Activated naive CD8-positive, alpha-beta T cell treated with anti-CD3 and anti-CD28 coated beads, Interleukin-2, amount 10 ng/mL, durations not matched to agents 7 days and 5 days (primary cell): ENCODE measurements around the gene SIN3B. TPM values are rescaled to one million over a fixed set of nuclear protein-coding genes. Genes with fewer than 3 reads are reported as not detected.
A peak's percentile ranks its signal among the peaks of the same experiment; 100 is the strongest.

Source experiments
- ATAC-seq: fragments of 150-1000 bp; cut with Tn5 transposase; one replicate; pipeline ENCODE4 v1.10.0; 2021; ENCODE audit warnings: low read depth, moderate library complexity
- POLR2A ChIA-PET: fragments of 350-600 bp; sonication (Branson Sonifier 250); formaldehyde crosslinking; loops from one replicate; lab custom pipeline; 2021; ENCODE audit warnings: antibody characterized with exemption; lab: Charles Lee
- DNase-seq: peaks from one replicate; pipeline ENCODE4 v3.0.0; 2021
- H3K27ac Mint-ChIP-seq: one replicate; pipeline ENCODE4 v1.8.0; 2022; ENCODE audit warnings: mild to moderate bottlenecking, mixed read lengths
- H3K27me3 Mint-ChIP-seq: one replicate; pipeline ENCODE4 v1.8.0; 2022; ENCODE audit warnings: mild to moderate bottlenecking, moderate library complexity, mixed read lengths
- H3K36me3 Mint-ChIP-seq: one replicate; pipeline ENCODE4 v1.8.0; 2021; ENCODE audit warnings: mild to moderate bottlenecking, mixed read lengths
- H3K4me1 Mint-ChIP-seq: one replicate; pipeline ENCODE4 v1.8.0; 2021; ENCODE audit warnings: mixed read lengths
- H3K4me3 Mint-ChIP-seq: one replicate; pipeline ENCODE4 v1.8.0; 2022; ENCODE audit warnings: mild to moderate bottlenecking, moderate library complexity, mixed read lengths
- H3K9me3 Mint-ChIP-seq: one replicate; pipeline ENCODE4 v1.8.0; 2021; ENCODE audit warnings: mixed read lengths
- total RNA-seq, 2 experiments: library from RNA; stranded (reverse); gene quantifications; one replicate each; pipeline ENCODE4 v1.2.3, GENCODE V29; 2021

SIN3B gene
- total RNA-seq, 2 experiments from 2014 or later, result 49.3 to 50.3 TPM

- Mint-ChIP-seq H3K36me3 (peaks cover 55% of the 10 kb centered on the region), H3K4me3 (no peak overlapping the region), H3K27me3 (no peaks in the 10 kb centered on the region), H3K9me3 (peaks cover 26% of the 10 kb centered on the region), H3K27ac (no peak overlapping the region), H3K4me1 (peaks cover 15% of the 10 kb centered on the region)
- DNase-seq, result no peak
- ATAC-seq, result no peak
- POLR2A ChIA-PET, result no interaction called here
Measured at GRCh38 chr19:16878181-16878965, 49.2 kb downstream of the SIN3B start.

GRCh38 chr19:16880884-16881554 is 51.8 kb downstream of the SIN3B start:
- H3K4me3 Mint-ChIP-seq, result no peak overlapping the region
- no peak overlapping the region for H3K27ac Mint-ChIP-seq
- no peak for ATAC-seq
- DNase-seq, result no peak
- peaks cover 12% of the 10 kb centered on the region for H3K4me1 Mint-ChIP-seq
- peaks cover 14% of the 10 kb centered on the region for H3K9me3 Mint-ChIP-seq
- POLR2A ChIA-PET, result no interaction called here
- H3K36me3 Mint-ChIP-seq, result peaks cover 36% of the 10 kb centered on the region
- no peaks in the 10 kb centered on the region for H3K27me3 Mint-ChIP-seq

GRCh38 chr19:16882146-16882545 is 52.9 kb downstream of the SIN3B start:
- no peak for ATAC-seq
- Mint-ChIP-seq H3K27me3 (peaks cover under 1% of the 10 kb centered on the region), H3K36me3 (peaks cover 27% of the 10 kb centered on the region)

GRCh38 chr19:16883522-16883921 is 54.3 kb downstream of the SIN3B start:
- peaks cover 14% of the 10 kb centered on the region for H3K9me3 Mint-ChIP-seq
- POLR2A ChIA-PET, result no interaction called here
- ATAC-seq, result no peak

More at GRCh38 chr19:16882146-16882545, 52.9 kb downstream of the SIN3B start:
- POLR2A ChIA-PET, result no interaction called here
- Mint-ChIP-seq H3K4me1 (peaks cover 6% of the 10 kb centered on the region), H3K27ac (no peak overlapping the region), H3K9me3 (peaks cover 14% of the 10 kb centered on the region), H3K4me3 (no peak overlapping the region)
- DNase-seq, result no peak

GRCh38 chr19:16885166-16885565 is 56.0 kb downstream of the SIN3B start:
- Mint-ChIP-seq H3K27ac (no peak overlapping the region), H3K9me3 (peaks cover 13% of the 10 kb centered on the region), H3K36me3 (peaks cover 15% of the 10 kb centered on the region), H3K4me1 (peaks cover 14% of the 10 kb centered on the region), H3K4me3 (no peak overlapping the region), H3K27me3 (peaks cover 2% of the 10 kb centered on the region)
- POLR2A ChIA-PET, result no interaction called here
- DNase-seq, result no peak
- no peak for ATAC-seq

More at GRCh38 chr19:16883522-16883921, 54.3 kb downstream of the SIN3B start:
- Mint-ChIP-seq H3K4me1 (peaks cover 7% of the 10 kb centered on the region), H3K27ac (no peak overlapping the region), H3K36me3 (peaks cover 23% of the 10 kb centered on the region), H3K27me3 (peaks cover 2% of the 10 kb centered on the region), H3K4me3 (no peak overlapping the region)
- no peak for DNase-seq

- H3K9me3 Mint-ChIP-seq, result peaks cover 12% of the 10 kb centered on the region
- no peak overlapping the region for H3K4me3 Mint-ChIP-seq
- DNase-seq, result no peak
- H3K27me3 Mint-ChIP-seq, result peaks cover 2% of the 10 kb centered on the region
- peaks cover 8% of the 10 kb centered on the region for H3K36me3 Mint-ChIP-seq
- POLR2A ChIA-PET, result no interaction called here
- H3K4me1 Mint-ChIP-seq, result peaks cover 14% of the 10 kb centered on the region
- ATAC-seq, result no peak
- no peak overlapping the region for H3K27ac Mint-ChIP-seq
Measured at GRCh38 chr19:16886305-16886880, 57.2 kb downstream of the SIN3B start.

- Mint-ChIP-seq H3K27me3 (peaks cover 6% of the 10 kb centered on the region), H3K36me3 (peaks cover 3% of the 10 kb centered on the region), H3K4me3 (peak overlapping the region; percentile 25), H3K27ac (peak overlapping the region; percentile 76), H3K4me1 (peaks cover 14% of the 10 kb centered on the region), H3K9me3 (peaks cover 3% of the 10 kb centered on the region)
- POLR2A ChIA-PET, result interaction anchor here (0.5 kb wide), 1 partner anchor 33 kb away, joined by 3 read pairs; no protein-coding TSS in a partner anchor
- ATAC-seq (no peak), DNase-seq (no peak)
Measured at GRCh38 chr19:16887353-16888265, 58.4 kb downstream of the SIN3B start.

- DNase-seq (peak; percentile 60), ATAC-seq (peak; percentile 44)
- H3K4me3 Mint-ChIP-seq, result peak within 1 kb of the TSS; percentile 67
- POLR2A ChIA-PET, result no interaction called here
- H3K9me3 Mint-ChIP-seq, result no peaks in the 10 kb centered on the region
- H3K4me1 Mint-ChIP-seq, result peaks cover 21% of the 10 kb centered on the region
- peaks cover 6% of the 10 kb centered on the region for H3K27me3 Mint-ChIP-seq
- no peaks in the 10 kb centered on the region for H3K36me3 Mint-ChIP-seq
- peak within 1 kb of the TSS; percentile 76 for H3K27ac Mint-ChIP-seq
Measured at GRCh38 chr19:16888629-16889365, 59.6 kb downstream of the SIN3B start, which contains the start of gene F2RL3. Gene F2RL3 (plus strand): TSS chr19:16888999. CDS start chr19:16889190, 191 bp downstream.

- Mint-ChIP-seq H3K36me3 (no peaks in the 10 kb centered on the region), H3K4me1 (peaks cover 22% of the 10 kb centered on the region), H3K27ac (peak overlapping the region; percentile 68), H3K4me3 (peak overlapping the region; percentile 67), H3K9me3 (no peaks in the 10 kb centered on the region), H3K27me3 (peaks cover 9% of the 10 kb centered on the region)
- POLR2A ChIA-PET, result no interaction called here
- no peak for ATAC-seq
- DNase-seq, result no peak
Measured at GRCh38 chr19:16889366-16889882, 60.2 kb downstream of the SIN3B start.

GRCh38 chr19:16889883-16890460 is 60.8 kb downstream of the SIN3B start:
- Mint-ChIP-seq H3K4me3 (no peak overlapping the region), H3K27ac (no peak overlapping the region), H3K9me3 (no peaks in the 10 kb centered on the region), H3K4me1 (peaks cover 22% of the 10 kb centered on the region), H3K36me3 (no peaks in the 10 kb centered on the region), H3K27me3 (peaks cover 15% of the 10 kb centered on the region)
- no peak for ATAC-seq
- POLR2A ChIA-PET, result no interaction called here
- no peak for DNase-seq

GRCh38 chr19:16890461-16891184 is 61.4 kb downstream of the SIN3B start:
- H3K36me3 Mint-ChIP-seq, result no peaks in the 10 kb centered on the region
- ATAC-seq (no peak), DNase-seq (no peak)
- peaks cover 23% of the 10 kb centered on the region for H3K4me1 Mint-ChIP-seq
- H3K27ac Mint-ChIP-seq, result no peak overlapping the region
- no peak overlapping the region for H3K4me3 Mint-ChIP-seq
- no peaks in the 10 kb centered on the region for H3K9me3 Mint-ChIP-seq
- POLR2A ChIA-PET, result no interaction called here
- H3K27me3 Mint-ChIP-seq, result peaks cover 21% of the 10 kb centered on the region
